Measurements from ENCODE around the gene CDH22.

The CDH22 gene

GRCh38 chr20:46267108-46268105 lies 40.9 kb downstream of the CDH22 start:
- TF ChIP-seq EZH2 (IDR thresholded peaks at IDR 0.05; ENCODE audit: borderline replicate concordance, low read depth, low read length, severe bottlenecking) (no peak), CTCF (IDR thresholded peaks at IDR 0.05; ENCODE audit: borderline replicate concordance, extremely low read depth, low read length, poor library complexity, severe bottlenecking) (no peak)
- Histone ChIP-seq H3K36me3 (ENCODE audit: insufficient read depth, low read length) (no peaks in the 10 kb centered on the region), H3K27me3 (ENCODE audit: insufficient read depth, low read length, poor library complexity) (peaks cover 16% of the 10 kb centered on the region), H3K27ac (ENCODE audit: low read length) (no peak overlapping the region), H3K4me2 (ENCODE audit: insufficient read depth, low read length) (no peak overlapping the region), H4K20me1 (ENCODE audit: insufficient read depth, low read length) (peaks cover 11% of the 10 kb centered on the region; the same call in 1 of the 2 replicates), H2AFZ (ENCODE audit: low read depth, low read length) (no peak overlapping the region), H3K9ac (ENCODE audit: low read depth, low read length) (no peak overlapping the region), H3K4me3 (ENCODE audit: low read depth in 1 of 2, low read length in 2 of 2) (no peak overlapping the region), H3K79me2 (ENCODE audit: insufficient read depth, low read length) (no peaks in the 10 kb centered on the region), H3K4me1 (ENCODE audit: insufficient read depth, low read length) (no peaks in the 10 kb centered on the region), H3K9me3 (ENCODE audit: insufficient read depth, low read length, severe bottlenecking) (no peaks in the 10 kb centered on the region)
- DNase-seq (no peak), ATAC-seq (ENCODE audit: insufficient read depth, low read depth) (no peak)

GRCh38 chr20:46265539-46265938 lies 42.8 kb downstream of the CDH22 start:
- Histone ChIP-seq H3K4me2 (ENCODE audit: insufficient read depth, low read length) (no peak overlapping the region), H3K79me2 (ENCODE audit: insufficient read depth, low read length) (no peaks in the 10 kb centered on the region), H3K27me3 (ENCODE audit: insufficient read depth, low read length, poor library complexity) (peaks cover 16% of the 10 kb centered on the region), H4K20me1 (ENCODE audit: insufficient read depth, low read length) (peaks cover 15% of the 10 kb centered on the region), H3K4me1 (ENCODE audit: insufficient read depth, low read length) (no peaks in the 10 kb centered on the region), H3K9me3 (ENCODE audit: insufficient read depth, low read length, severe bottlenecking) (no peaks in the 10 kb centered on the region), H3K4me3 (ENCODE audit: low read depth in 1 of 2, low read length in 2 of 2) (no peak overlapping the region), H3K36me3 (ENCODE audit: insufficient read depth, low read length) (no peaks in the 10 kb centered on the region), H2AFZ (ENCODE audit: low read depth, low read length) (no peak overlapping the region), H3K27ac (ENCODE audit: low read length) (no peak overlapping the region), H3K9ac (ENCODE audit: low read depth, low read length) (no peak overlapping the region)
- TF ChIP-seq EZH2 (IDR thresholded peaks at IDR 0.05; ENCODE audit: borderline replicate concordance, low read depth, low read length, severe bottlenecking) (no peak), CTCF (IDR thresholded peaks at IDR 0.05; ENCODE audit: borderline replicate concordance, extremely low read depth, low read length, poor library complexity, severe bottlenecking) (no peak)
- no peak for ATAC-seq (ENCODE audit: insufficient read depth, low read depth)
- no peak for DNase-seq

- Histone ChIP-seq H3K4me2 (ENCODE audit: insufficient read depth, low read length) (no peak overlapping the region), H3K4me1 (ENCODE audit: insufficient read depth, low read length) (no peaks in the 10 kb centered on the region), H2AFZ (ENCODE audit: low read depth, low read length) (no peak overlapping the region), H3K27me3 (ENCODE audit: insufficient read depth, low read length, poor library complexity) (peaks cover 12% of the 10 kb centered on the region), H4K20me1 (ENCODE audit: insufficient read depth, low read length) (peaks cover 15% of the 10 kb centered on the region), H3K4me3 (ENCODE audit: low read depth in 1 of 2, low read length in 2 of 2) (no peak overlapping the region), H3K27ac (ENCODE audit: low read length) (no peak overlapping the region), H3K36me3 (ENCODE audit: insufficient read depth, low read length) (no peaks in the 10 kb centered on the region), H3K79me2 (ENCODE audit: insufficient read depth, low read length) (no peaks in the 10 kb centered on the region), H3K9ac (ENCODE audit: low read depth, low read length) (no peak overlapping the region), H3K9me3 (ENCODE audit: insufficient read depth, low read length, severe bottlenecking) (no peaks in the 10 kb centered on the region)
- ATAC-seq (ENCODE audit: insufficient read depth, low read depth) (no peak), DNase-seq (no peak)
- TF ChIP-seq CTCF (IDR thresholded peaks at IDR 0.05; ENCODE audit: borderline replicate concordance, extremely low read depth, low read length, poor library complexity, severe bottlenecking) = no peak
- no peak for TF ChIP-seq EZH2 (IDR thresholded peaks at IDR 0.05; ENCODE audit: borderline replicate concordance, low read depth, low read length, severe bottlenecking)
Measured at GRCh38 chr20:46264391-46265266, 43.7 kb downstream of the CDH22 start.

Data from DND-41 (cell line).